Measurements from ENCODE around the gene NFE2L2. TPM values are rescaled to one million over a fixed set of nuclear protein-coding genes. Genes with fewer than 3 reads are reported as not detected.
A peak's percentile ranks its signal among the peaks of the same experiment; 100 is the strongest.
"Not testable (repeated sequence)": the region's sequence is repeated elsewhere in the genome, so short reads cannot be mapped to it uniquely, and the experiment has no call there.

NFE2L2 gene
- total RNA-seq, 1 experiment from 2014 or later = 30.8 TPM

- no peak for DNase-seq (ENCODE audit: low spot score)
These were observed 6.5 kb downstream of the NFE2L2 start for GRCh38 chr2:177258059-177258458.

- no peak for DNase-seq (ENCODE audit: low spot score)
These were observed 7.1 kb downstream of the NFE2L2 start for GRCh38 chr2:177257471-177257870.

- no peak for DNase-seq (ENCODE audit: low spot score)
These were observed 7.8 kb downstream of the NFE2L2 start for GRCh38 chr2:177256695-177257094.

DNA sequence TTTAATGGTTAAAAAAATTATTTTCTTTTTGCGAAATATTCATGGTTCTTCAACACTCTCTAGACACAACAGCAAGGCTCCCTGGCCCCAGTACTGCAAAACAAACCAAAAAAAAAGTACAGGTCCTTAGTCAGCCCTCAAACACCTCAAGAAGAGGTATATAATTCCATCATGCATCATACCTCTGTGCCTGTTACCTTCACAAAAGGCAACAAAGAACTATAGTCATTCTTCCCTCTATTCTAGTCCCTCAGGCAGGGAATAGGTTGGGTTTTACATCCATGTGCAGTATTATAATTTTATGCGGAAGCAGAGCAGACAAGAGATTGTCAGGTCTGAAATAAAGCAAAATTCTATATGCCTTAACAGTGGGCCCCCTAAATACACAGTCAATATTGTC is 8.5 kb downstream of the NFE2L2 start:
- no peak for DNase-seq (ENCODE audit: low spot score)

GRCh38 chr2:177255227-177255601 is 9.3 kb downstream of the NFE2L2 start:
- no peak for DNase-seq (ENCODE audit: low spot score)

- no peak for DNase-seq (ENCODE audit: low spot score)
These were observed 9.9 kb downstream of the NFE2L2 start for GRCh38 chr2:177254433-177255226.

DNA sequence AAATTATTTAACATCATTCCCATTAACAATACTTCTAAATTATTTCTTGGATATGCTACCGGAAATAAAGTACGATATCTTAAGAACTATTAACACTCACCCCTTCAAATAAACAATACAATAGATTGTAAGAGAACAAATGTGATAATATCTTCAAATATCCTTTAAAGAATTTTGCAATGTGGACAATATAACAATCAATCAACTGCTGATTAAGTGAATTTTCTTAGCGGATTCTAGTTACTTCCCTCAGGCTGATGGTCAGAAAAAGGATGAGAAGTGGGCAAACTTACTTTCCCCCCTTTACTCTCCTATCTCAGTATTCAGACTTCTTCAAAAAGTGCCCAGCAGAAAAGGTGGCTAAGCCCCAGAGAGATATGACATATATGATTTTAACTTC is 10.8 kb downstream of the NFE2L2 start:
- DNase-seq (ENCODE audit: low spot score) = no peak

GRCh38 chr2:177252808-177253531 is 11.6 kb downstream of the NFE2L2 start:
- DNase-seq (ENCODE audit: low spot score) = no peak

GRCh38 chr2:177251165-177251542 is 13.4 kb downstream of the NFE2L2 start:
- DNase-seq (ENCODE audit: low spot score) = no peak

GRCh38 chr2:177250461-177250860 is 14.1 kb downstream of the NFE2L2 start:
- DNase-seq (ENCODE audit: low spot score) = no peak

DNA sequence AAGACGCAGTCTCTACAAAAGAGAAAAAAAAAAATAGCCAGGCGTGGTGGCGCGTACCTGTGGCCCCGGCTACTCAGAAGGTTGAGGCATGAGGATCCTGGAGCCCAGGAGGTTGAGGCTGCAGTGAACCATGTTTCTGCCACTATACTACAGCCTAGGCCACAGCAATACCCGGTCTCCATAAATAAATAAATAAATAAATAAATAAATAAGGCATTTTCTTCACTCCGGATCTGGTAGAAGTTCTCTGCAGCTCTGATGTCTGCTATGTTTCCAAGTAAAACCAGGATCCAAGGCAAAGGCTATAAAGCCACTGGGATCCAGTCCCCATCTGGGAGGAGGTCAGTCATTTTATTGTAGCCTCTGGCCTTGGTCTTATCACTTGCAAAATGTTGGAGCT is 15.5 kb downstream of the NFE2L2 start:
- DNase-seq (ENCODE audit: low spot score) = no peak

DNA sequence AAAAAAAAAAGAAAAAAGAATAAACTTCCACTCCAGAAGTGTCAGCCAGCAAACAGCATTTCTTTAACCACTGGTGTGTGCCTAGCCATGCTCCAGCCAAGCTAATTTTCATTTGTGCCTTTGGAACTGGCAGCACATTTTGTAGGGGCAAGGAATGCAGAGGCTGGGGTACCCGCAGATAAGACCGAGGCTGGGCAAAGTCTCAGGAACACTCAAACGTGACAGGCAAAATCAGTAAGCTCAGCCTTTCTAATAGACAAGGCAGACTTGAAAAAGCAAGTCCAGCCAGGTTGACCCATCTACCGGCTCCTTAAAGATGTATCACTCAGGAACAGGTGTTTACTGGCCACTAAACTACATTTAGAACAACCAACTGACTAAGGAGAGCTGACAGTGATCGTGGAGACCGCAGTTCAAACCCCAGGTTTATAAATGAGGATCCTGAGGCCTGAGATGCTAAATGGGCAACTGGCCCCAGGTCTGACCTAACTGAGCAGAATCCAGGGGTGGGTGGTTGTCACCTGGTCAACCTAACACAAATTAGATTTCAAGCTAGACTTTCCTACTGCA is 16.7 kb downstream of the NFE2L2 start:
- DNase-seq (ENCODE audit: low spot score) = no peak

DNA sequence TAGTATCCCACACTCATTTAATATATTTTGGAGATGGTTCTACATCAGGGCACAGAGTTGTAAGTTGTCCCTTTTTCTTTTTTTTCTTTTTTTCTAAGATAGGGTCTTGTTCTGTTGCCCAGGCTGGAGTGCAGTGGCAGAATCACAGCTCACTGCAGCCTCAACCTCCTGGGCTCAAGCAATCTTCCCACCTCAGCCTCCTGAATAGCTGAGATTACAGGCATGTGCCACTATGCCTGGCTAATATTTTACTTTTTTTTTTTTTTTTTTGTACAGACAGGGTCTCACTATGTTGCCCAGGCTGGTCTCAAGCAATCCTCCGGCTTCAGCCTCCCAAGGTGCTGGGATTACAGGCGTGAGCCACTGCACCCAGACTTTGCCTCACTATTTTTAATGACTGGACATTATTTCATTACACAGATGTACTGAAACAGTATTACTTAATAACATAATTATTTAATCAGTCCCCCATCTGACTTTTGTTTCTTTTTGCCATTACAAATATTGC is 17.9 kb downstream of the NFE2L2 start:
- DNase-seq (ENCODE audit: low spot score) = not testable (repeated sequence)

DNA sequence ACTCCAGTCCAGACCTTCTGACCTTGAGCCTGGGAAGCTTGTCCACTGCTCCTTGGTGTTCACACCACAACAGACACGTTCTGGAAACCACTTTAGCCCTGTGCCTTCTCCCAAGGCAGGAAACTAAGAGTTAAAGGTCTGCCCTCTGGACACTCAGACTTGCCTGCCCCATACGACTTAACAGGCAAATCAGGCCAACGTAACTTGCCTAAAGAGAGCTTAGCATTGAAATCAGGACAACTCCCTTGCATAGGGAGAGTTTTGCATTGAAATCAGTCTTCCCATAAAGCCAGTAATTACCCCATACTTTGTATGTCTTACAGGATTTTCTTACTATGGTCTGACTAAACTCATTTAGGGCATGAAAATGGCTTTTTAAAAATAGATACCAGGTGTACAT is 18.5 kb downstream of the NFE2L2 start:
- no peak for DNase-seq (ENCODE audit: low spot score)

GRCh38 chr2:177245010-177245422 is 19.5 kb downstream of the NFE2L2 start:
- peak; percentile 69 for DNase-seq (ENCODE audit: low spot score)

GRCh38 chr2:177244244-177244771 is 20.2 kb downstream of the NFE2L2 start:
- no peak for DNase-seq (ENCODE audit: low spot score)

DNA sequence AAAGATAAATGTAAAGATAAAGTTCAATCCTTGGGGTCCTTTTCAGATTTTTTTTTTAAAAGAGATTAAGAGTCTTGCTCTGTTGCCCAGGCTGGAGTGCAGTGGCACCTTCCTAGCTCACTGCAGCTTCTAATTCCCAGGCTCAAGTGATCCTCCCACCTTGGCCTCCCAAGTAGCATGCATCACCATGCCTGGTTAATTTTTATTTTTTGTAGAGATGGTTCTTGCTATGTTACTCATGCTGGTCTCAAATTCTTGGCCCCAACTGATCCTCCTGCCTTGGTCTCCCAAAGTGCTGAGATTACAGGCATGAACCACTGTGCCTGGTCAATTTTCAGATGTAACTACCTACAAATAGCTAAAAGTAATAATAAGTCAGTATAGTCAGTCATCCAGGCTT is 21.1 kb downstream of the NFE2L2 start:
- no peak for DNase-seq (ENCODE audit: low spot score)

DNA sequence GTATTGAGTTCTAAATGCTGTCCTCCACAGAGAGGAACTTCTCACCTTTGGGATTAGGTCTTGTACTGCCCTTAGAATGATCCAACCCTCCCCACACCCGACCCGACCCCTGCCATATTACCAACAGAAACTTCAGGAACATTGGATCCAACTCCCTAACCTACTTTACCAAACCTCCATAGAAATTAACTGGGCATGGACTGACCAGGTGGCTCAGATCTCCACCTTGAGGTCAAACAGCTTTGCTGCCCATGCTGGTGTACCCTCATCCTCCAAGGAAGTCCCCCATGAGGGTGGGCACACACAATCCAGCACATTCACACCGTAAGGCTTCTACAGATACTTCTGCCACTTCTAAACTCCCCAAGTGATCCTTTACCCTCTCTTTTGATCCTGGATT is 21.5 kb downstream of the NFE2L2 start:
- no peak for DNase-seq (ENCODE audit: low spot score)

- peak; percentile 79 for DNase-seq (ENCODE audit: low spot score)
These were observed 22.2 kb downstream of the NFE2L2 start for GRCh38 chr2:177242121-177242987.

DNA sequence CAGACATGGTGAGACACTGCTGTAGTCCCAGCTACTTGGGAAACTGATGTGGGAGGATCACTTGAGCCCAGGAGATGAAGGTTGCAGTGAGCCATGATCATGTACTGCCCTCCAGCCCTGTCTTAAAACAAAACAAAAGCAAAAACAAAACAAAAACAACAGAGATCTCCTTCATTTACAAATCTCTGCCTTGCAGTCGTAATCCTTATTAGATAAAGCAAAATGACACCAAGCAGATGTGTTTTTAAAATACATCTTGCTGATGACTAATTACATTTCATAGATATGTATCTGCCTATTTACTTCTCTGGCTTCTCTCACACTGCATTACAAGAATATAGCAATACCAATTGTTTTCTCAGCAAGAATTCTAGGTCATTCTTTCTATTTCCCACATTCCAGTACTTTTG is 22.8 kb downstream of the NFE2L2 start:
- DNase-seq (ENCODE audit: low spot score) = no peak

DNA sequence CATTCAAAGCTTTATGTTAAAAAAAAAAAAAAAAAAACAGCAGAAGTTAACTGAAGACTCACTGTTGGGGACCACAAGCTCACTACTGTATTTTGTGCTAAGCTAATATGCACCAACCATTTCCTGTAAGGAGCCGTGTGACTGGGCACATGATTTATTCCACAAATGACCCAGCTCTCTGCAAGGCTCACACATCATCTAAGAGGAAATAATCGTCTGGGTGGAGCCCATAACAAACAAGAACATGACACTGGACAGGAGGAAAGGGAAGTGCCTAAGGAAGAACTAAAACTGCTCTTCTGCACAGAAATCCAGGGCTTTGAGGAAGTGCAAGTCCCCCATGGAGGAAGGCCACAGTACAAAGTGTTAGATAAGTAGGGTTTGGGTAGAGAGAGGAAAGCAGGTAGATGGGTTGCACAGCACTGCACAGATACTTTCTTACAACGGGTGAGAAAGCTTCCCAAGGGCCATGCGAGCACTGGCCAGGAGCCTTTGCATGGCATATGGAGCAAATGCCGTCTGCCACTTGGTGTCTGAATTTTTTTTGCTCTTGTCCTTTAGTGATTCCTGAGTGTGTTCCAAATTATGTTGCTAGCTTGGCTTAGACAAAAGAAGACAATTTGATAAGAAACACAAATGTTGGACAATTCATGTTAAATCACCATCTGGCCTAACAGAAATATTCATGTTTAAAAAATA is 24.4 kb downstream of the NFE2L2 start:
- DNase-seq (ENCODE audit: low spot score) = peak; percentile 87
